ENCODE measurements around the gene ATP1A4. TPM values are rescaled to one million over a fixed set of nuclear protein-coding genes. Genes with fewer than 3 reads are reported as not detected.
A peak's percentile ranks its signal among the peaks of the same experiment; 100 is the strongest.

The ATP1A4 gene
- polyA plus RNA-seq, 3 donors = 0.11 to 0.32 (median 0.12) TPM

- no peak for DNase-seq (ENCODE audit: extremely low read depth in 1 of 11, low read depth in 9 of 11, low spot score in 4 of 11)
Measured at GRCh38 chr1:160211046-160211790, 59.8 kb downstream of the ATP1A4 start.

- no peak for DNase-seq (ENCODE audit: extremely low read depth in 1 of 11, low read depth in 9 of 11, low spot score in 4 of 11)
Measured at GRCh38 chr1:160214481-160215140, 63.2 kb downstream of the ATP1A4 start.

GRCh38 chr1:160216301-160216700 lies 64.9 kb downstream of the ATP1A4 start:
- no peak for DNase-seq (ENCODE audit: extremely low read depth in 1 of 11, low read depth in 9 of 11, low spot score in 4 of 11)

GRCh38 chr1:160217481-160218051 lies 66.2 kb downstream of the ATP1A4 start:
- no peak for DNase-seq (ENCODE audit: extremely low read depth in 1 of 11, low read depth in 9 of 11, low spot score in 4 of 11)

GRCh38 chr1:160219062-160219929 lies 67.9 kb downstream of the ATP1A4 start:
- DNase-seq (ENCODE audit: extremely low read depth in 1 of 11, low read depth in 9 of 11, low spot score in 4 of 11) = peak in 7 of 11 donors; percentile 18 to 35 (median 28)

- no peak for DNase-seq (ENCODE audit: extremely low read depth in 1 of 11, low read depth in 9 of 11, low spot score in 4 of 11)
Measured at GRCh38 chr1:160220301-160220700, 68.9 kb downstream of the ATP1A4 start.

- no peak for DNase-seq (ENCODE audit: extremely low read depth in 1 of 11, low read depth in 9 of 11, low spot score in 4 of 11)
Measured at GRCh38 chr1:160221089-160221488, 69.7 kb downstream of the ATP1A4 start.

GRCh38 chr1:160222546-160222945 lies 71.1 kb downstream of the ATP1A4 start:
- no peak for DNase-seq (ENCODE audit: extremely low read depth in 1 of 11, low read depth in 9 of 11, low spot score in 4 of 11)

- no peak for DNase-seq (ENCODE audit: extremely low read depth in 1 of 11, low read depth in 9 of 11, low spot score in 4 of 11)
Measured at GRCh38 chr1:160224606-160225005, 73.2 kb downstream of the ATP1A4 start.

GRCh38 chr1:160225345-160225744 lies 73.9 kb downstream of the ATP1A4 start:
- DNase-seq (ENCODE audit: extremely low read depth in 1 of 11, low read depth in 9 of 11, low spot score in 4 of 11) = no peak

- DNase-seq (ENCODE audit: extremely low read depth in 1 of 11, low read depth in 9 of 11, low spot score in 4 of 11) = no peak
Measured at GRCh38 chr1:160226623-160227022, 75.2 kb downstream of the ATP1A4 start.

GRCh38 chr1:160227034-160227433 lies 75.6 kb downstream of the ATP1A4 start:
- DNase-seq (ENCODE audit: extremely low read depth in 1 of 11, low read depth in 9 of 11, low spot score in 4 of 11) = no peak

GRCh38 chr1:160227561-160227960 lies 76.2 kb downstream of the ATP1A4 start:
- DNase-seq (ENCODE audit: extremely low read depth in 1 of 11, low read depth in 9 of 11, low spot score in 4 of 11) = no peak

GRCh38 chr1:160228431-160228830 lies 77.0 kb downstream of the ATP1A4 start:
- no peak for DNase-seq (ENCODE audit: extremely low read depth in 1 of 11, low read depth in 9 of 11, low spot score in 4 of 11)

GRCh38 chr1:160232911-160233310 lies 81.5 kb downstream of the ATP1A4 start:
- no peak for DNase-seq (ENCODE audit: extremely low read depth in 1 of 11, low read depth in 9 of 11, low spot score in 4 of 11)

Other genes starting within 250 kb of the ATP1A4 start
- 100 to 1,000 TPM; 119 to 150 (median 126) TPM for gene TAGLN2, start 226.1 kb upstream of the ATP1A4 start, polyA plus RNA-seq (ENCODE audit: insufficient read length in 3 of 3)
- gene IGSF9, start 206.0 kb upstream of the ATP1A4 start, polyA plus RNA-seq (ENCODE audit: insufficient read length in 3 of 3) = 10 to 100 TPM; 12.7 to 19.9 (median 18.1) TPM
- not detected for gene SLAMF9, start 197.4 kb upstream of the ATP1A4 start, polyA plus RNA-seq (ENCODE audit: insufficient read length in 3 of 3)
- gene PIGM, start 119.6 kb upstream of the ATP1A4 start, polyA plus RNA-seq (ENCODE audit: insufficient read length in 3 of 3) = 10 to 100 TPM; 11.7 to 13.0 (median 12.4) TPM
- gene KCNJ10, start 81.4 kb upstream of the ATP1A4 start, polyA plus RNA-seq (ENCODE audit: insufficient read length in 3 of 3) = 10 to 100 TPM; 19.8 to 25.3 (median 20.0) TPM
- under 1 TPM; 0.05 to 0.13 (median 0.09) TPM for gene KCNJ9, start 70.1 kb upstream of the ATP1A4 start, polyA plus RNA-seq (ENCODE audit: insufficient read length in 3 of 3)
- 10 to 100 TPM; 26.0 to 40.5 (median 37.1) TPM for gene IGSF8, start 53.0 kb upstream of the ATP1A4 start, polyA plus RNA-seq (ENCODE audit: insufficient read length in 3 of 3)
- gene ATP1A2, start 35.8 kb upstream of the ATP1A4 start, polyA plus RNA-seq (ENCODE audit: insufficient read length in 3 of 3) = 1 to 10 TPM; 4.2 to 4.9 (median 4.7) TPM
- under 1 TPM; 0.20 to 0.65 (median 0.33) TPM for gene CASQ1, start 39.0 kb downstream of the ATP1A4 start, polyA plus RNA-seq (ENCODE audit: insufficient read length in 3 of 3)
- gene PEA15, start 53.8 kb downstream of the ATP1A4 start, polyA plus RNA-seq (ENCODE audit: insufficient read length in 3 of 3) = 100 to 1,000 TPM in 1 of 3 donors, 10 to 100 TPM in 2; 86.8 to 117 (median 99.7) TPM
- gene DCAF8, start 110.9 kb downstream of the ATP1A4 start, polyA plus RNA-seq (ENCODE audit: insufficient read length in 3 of 3) = 100 to 1,000 TPM; 200 to 285 (median 205) TPM
- 10 to 100 TPM; 79.0 to 88.5 (median 80.8) TPM for gene PEX19, start 133.5 kb downstream of the ATP1A4 start, polyA plus RNA-seq (ENCODE audit: insufficient read length in 3 of 3)
- gene COPA, start 191.6 kb downstream of the ATP1A4 start, polyA plus RNA-seq (ENCODE audit: insufficient read length in 3 of 3) = 100 to 1,000 TPM; 157 to 174 (median 165) TPM
- gene NCSTN, start 191.8 kb downstream of the ATP1A4 start, polyA plus RNA-seq (ENCODE audit: insufficient read length in 3 of 3) = 100 to 1,000 TPM; 150 to 170 (median 150) TPM
- under 1 TPM; 0.09 to 0.24 (median 0.12) TPM for gene NHLH1, start 215.5 kb downstream of the ATP1A4 start, polyA plus RNA-seq (ENCODE audit: insufficient read length in 3 of 3)
- gene VANGL2, start 249.0 kb downstream of the ATP1A4 start, polyA plus RNA-seq (ENCODE audit: insufficient read length in 3 of 3) = 10 to 100 TPM; 31.7 to 35.3 (median 35.0) TPM

Measured in renal cortex interstitium (tissue), 11 donors.